HG03457 (cell line): Measurements from ENCODE around the gene APBB1IP.
"Not testable (repeated sequence)": the region's sequence is repeated elsewhere in the genome, so short reads cannot be mapped to it uniquely, and the experiment has no call there.

Experiments
- ATAC-seq: cut with Tn5 transposase; IDR thresholded peaks from one replicate; pipeline ENCODE4 v1.9.1; 2021; ENCODE audit warnings: moderate number of reproducible peaks; ENCODE audit not compliant: unreplicated experiment

APBB1IP gene

DNA sequence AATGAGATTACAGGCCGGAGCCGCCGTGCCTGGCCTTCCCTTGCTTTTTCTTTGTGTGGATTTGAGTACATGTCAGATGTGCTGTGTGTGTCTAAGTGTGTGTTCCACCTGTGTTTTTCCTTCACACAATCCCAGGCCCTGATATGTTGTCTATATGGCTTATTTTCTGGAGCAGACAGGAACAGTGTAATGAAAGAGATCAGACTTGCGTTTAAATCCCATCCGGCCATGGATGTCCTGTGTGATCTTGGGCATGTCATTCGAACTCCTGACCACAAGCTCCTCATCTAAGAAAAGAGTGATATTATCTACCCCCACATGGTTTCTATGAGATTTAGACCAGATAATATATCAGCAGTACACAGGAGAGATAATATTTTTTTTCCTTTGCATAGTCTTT, 37.2 kb downstream of the APBB1IP start:
- ATAC-seq: no peak

DNA sequence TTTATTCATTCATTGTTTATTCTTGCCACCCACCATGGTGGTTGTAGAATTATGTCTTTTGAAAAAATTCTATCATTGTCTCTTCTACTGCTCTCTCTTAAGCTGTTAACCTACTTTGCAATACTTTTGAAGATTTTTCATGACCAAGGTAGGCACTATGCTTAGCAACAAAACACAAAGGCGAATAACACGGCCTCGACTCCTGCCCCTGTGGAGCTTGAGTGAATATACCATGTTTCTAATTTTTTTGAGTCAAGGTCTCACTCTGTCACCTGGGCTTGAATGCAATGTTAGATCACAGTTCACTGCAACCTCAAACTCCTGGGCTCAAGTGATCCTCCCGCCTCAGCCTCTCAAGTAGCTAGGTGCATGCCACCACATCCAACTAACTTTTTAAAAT, 39.4 kb downstream of the APBB1IP start:
- no peak for ATAC-seq

DNA sequence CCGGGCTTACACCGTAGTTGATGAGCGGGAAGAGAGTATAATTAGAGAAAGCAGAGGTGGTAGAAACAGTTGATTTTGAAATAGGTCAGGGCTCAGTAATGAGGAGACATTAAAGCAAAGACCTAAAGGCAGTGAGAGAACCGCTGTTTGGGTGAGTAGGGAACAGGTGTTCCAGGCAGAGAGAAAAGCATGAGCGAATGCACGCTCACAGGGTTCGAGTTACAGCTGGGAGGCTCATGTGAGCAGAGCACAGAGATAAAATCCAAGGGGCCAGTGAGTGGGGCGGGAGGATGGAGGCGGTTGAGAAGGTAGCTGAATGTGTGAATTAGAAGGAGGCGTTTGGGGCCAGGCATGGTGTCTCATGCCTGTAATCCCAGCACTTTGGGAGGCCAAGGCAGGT, 39.9 kb downstream of the APBB1IP start:
- ATAC-seq: no peak

DNA sequence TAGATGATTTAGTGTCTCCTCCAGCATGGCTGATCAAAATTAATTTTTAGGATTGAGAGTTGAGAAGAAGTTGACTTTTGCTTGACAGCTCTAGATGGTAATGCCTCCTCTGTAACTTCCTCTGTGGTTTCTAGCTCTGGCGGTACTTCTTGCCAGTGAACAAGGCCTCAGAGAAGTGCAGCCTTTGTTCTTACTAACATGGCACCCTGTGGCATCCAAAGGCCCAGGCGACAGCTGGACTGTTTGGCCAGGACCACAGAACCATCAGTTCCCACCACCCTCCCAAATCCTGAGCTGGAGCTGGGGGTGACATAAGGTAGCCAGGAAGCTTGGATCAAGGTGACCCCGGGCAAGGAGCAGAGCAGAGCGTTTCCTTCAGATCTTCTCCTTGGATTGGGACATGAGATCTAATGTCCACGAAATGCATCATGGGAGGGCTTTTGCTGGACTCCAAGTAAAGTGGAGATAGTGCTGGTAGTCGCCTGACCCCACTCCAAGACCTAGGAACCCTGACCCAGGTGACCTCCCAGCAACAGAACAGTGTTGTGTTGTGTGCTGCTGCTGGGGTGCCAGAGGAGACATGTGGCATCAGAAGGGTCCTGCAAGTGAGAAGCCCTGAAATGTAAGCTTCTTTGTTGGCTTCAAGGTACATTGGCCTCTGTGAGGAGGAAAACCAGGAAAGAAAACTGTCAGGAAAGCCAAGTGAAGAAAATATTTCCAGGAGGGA, 41.8 kb downstream of the APBB1IP start:
- ATAC-seq: no peak

DNA sequence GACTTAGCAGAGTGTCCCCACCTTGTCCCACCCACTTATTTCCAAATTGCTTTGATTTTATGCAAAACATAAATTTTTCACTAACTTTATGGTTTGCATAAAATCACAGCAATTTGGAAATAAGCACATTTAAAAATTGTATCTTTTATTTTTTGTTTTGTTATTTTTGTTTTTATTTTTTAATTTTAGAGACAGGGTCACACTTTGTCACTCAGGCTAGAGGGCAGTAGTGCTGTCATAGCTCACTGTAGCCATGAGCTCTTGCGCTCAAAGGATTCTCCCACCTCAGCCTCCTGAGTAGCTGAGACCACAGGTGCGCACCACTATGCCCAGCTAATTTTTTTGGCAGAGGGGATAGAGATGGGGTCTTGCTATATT, 43.2 kb downstream of the APBB1IP start:
- ATAC-seq: no peak

DNA sequence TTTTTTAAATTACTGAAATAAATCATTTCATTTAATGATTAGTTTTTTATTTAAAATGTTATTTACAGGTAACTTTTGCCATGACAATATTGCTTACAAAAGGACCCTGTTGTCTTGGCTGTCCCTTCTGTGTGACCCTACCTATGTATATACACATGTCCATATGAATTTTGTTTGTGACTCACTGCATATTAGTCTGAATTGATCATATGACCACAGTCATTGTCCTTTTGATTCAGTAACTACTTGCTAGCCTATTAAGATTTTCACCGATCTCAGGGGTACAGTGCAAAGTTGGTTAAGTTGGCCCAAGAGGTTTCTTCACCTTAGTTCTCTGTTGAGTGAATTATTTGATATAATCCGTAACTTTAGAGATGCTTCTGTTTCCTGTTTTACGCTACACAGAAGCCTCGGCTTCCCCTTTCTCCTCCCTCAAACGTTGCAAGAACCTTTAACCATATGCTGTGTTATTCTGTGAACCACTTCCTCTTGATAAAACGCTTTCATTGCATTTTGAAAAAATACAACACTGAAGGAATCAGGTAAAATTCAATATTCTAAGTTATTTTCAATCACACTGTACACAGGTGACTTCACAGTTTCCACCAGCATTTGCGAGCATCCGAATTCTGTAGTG, 43.9 kb downstream of the APBB1IP start:
- ATAC-seq: peak; percentile 50

DNA sequence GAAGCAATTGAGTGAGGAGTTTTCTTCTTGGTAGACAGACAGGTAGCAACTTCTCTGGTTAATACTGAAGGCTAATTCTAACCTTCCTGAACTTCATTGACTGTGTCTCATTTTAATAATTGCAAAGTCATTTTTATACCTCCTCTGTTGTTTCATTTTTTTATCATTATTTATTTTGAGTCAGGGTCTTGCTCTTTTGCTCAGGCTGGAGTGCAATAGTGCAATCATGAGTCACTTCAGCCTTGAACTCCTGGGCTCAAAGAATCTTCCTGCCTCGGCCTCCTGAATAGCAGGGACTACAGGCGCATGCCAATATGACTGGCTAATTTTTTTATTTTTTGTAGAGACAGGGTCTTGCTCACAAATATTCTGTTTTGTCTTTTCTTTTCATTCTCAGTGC, 45.4 kb downstream of the APBB1IP start:
- no peak for ATAC-seq

DNA sequence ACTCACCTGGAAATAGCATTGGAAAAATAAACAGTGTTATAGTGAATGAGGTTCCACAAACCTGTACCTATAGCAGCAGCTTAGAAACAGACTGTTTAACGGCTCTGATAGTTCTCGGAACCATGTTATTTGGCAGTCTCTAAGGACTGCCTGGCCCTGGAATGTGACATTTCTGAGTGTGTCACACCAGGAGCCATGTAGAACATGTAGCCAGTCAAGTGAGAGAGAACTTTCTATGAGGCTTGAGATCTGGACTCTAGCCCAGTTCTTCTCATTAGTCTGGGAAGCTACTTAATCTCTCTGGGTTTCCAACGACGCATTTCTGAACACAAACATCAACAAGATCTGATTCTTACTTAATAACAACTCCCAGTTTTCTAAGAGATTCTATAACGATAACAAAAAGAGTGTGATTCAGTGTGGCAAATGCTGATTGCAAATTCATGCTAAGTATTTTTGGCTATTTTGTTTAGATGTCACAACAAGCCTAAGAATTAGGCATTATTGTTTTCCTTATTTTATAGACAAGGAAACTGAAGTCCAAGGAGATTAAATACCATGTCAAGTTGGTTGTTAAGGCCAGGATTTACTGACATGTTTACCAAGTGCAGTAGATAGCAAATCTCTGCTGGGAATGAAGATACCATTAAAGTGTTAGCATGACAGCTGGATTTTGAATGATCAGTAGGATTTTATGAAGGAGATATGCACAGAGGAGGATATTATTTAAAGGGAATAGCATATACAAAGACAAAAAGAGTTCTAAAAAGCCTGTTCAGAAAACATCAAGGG, 47.2 kb downstream of the APBB1IP start:
- ATAC-seq: no peak

DNA sequence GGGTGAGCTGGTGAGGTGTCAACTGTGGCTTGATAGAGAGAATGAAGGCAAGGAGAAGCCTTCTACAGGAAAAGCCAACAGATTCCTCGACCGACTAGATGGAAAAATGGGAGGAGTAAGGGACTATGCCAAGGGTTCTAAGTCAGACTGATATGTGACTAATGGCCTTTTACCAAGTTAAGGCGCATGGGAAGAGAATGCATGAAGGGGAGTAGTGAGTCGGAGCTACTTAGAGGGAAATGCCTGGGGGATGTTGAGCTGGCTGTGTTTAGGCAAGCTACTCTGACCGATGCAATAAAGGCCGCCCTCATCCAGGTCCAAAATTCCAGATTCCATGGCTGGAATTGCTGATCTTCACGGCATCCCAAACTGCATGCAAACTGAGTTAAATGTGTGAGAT, 48.2 kb downstream of the APBB1IP start:
- ATAC-seq: no peak

DNA sequence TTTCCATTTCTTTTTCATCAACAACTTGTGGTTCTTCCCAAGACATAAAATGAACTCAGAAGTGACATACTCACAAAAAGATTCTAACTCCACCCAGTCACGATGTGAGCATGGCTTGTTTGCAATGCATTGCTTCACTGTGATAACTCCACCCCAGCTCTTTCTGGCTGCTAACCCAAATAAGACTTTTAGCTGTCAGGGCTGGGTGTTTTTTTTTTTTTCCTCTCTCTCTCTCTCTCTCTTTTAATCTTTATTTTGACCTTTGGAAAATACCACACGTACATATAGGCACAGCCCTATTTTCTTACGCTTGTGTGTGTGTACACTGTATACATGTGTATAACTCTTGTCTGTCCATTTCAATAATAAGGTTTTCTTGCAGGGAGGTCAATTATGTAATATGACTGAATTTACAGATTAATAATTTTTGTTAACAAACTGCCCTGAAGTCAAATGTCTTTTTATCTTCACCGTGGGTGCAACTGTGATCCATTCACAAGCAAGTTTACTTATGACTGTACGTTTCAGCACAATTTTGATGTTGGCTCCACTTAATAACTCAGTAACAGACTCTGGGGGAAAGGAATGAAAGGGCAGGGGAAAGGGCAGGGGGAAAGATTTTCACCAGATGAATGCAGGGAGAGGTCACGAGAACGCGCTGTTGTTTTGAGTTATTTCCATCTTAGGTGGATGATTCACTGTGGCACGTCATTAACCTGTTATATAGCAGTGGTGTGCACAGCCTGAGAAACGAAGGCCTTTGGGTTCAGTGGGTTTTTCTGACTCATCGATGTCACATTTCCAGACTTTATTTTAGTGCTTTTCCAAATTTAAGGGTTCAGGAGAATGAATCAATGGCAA, 49.1 kb downstream of the APBB1IP start:
- ATAC-seq: peak; percentile 69

DNA sequence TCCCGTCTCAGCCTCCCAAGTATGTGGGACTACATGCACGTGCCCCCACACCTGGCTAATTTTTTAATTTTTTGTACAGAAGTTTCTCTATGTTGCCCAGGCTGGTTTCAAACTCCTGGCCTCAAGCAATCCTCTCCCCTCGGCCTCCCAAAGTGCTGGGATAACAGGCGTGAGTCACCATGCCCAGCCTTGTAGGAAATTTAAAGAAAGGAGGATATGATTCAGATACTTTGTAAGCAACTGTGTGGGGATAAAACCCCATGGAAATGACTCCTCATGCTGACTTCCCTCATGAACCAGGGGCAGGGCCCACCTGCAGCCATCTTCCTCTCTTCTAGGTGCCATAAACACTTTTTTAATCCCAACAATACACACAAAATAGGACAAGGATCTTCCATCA, 50.2 kb downstream of the APBB1IP start:
- no peak for ATAC-seq

DNA sequence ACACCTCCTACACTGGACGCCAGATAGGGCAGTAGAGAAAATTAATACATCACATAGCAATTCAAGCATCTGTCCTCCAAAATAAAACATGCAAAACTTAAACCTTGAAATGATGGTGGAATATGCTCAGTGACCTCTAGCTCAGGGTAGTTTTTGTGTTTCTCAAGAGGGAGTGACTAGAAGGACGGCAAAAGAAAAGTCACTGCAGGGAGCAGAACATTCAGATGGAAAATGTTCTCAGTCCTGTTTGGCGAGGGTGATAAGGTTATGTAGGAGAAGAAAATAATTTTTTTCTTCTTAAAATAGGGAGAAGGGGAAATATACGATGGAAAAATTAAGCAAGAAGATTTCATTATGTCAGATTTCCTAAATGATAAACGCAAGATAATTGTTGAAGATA, 50.9 kb downstream of the APBB1IP start:
- no peak for ATAC-seq

DNA sequence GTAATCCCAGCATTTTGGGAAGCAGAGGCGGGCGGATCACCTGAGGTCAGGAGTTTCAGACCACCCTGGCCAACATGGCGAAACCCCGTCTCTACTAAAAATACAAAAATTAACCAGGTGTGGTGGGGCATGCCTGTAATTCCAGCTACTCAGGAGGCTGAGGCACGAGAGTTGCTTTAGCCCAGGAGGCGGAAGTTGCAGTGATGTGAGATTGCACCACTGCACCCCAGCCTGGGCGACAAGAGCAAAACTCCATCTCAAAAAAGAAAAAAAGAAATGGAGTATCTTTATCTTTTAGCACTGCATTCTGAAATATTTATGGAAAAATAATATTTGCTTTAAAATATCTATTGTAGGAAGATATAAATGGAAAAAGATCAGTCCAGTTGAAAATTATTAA, 52.2 kb downstream of the APBB1IP start:
- ATAC-seq: not testable (repeated sequence)

DNA sequence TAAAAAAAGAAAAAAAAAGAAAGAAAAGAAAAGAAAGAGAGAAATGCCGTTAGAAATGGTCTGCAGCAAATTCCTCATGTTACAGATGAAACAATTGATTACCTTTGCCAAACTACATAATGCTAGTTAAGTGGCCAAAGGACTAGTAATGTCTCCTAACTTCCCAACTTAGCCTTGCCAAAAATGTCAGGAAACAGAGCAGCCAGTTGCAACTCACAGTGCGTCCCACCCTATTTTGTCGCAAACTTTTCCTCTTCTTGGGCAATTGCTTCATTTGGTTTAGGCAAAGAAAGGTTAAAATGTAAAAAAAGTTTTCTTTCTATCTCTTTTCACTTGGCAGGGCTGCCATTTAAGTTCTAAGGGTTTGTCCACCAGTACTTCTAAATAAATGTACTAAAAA, 53.1 kb downstream of the APBB1IP start:
- ATAC-seq: no peak

DNA sequence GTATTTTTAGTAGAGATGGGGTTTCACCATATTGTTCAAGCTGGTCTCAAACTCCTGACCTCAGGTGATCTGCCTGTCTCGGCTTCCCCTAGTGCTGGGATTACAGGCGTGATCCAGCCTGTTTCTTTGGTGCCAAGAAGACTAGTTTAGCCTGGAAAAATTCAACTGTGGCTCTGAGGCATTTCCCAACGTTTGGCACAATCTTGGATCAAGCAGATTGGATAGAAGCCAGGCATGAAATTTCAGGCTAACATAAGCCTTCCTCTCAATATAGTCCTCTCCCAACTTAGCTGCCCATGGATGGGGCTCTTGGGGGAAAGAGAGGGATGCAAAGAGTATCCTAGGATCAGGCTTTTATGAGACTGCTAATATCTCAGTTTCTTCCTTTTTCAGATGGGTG, 53.8 kb downstream of the APBB1IP start:
- no peak for ATAC-seq

DNA sequence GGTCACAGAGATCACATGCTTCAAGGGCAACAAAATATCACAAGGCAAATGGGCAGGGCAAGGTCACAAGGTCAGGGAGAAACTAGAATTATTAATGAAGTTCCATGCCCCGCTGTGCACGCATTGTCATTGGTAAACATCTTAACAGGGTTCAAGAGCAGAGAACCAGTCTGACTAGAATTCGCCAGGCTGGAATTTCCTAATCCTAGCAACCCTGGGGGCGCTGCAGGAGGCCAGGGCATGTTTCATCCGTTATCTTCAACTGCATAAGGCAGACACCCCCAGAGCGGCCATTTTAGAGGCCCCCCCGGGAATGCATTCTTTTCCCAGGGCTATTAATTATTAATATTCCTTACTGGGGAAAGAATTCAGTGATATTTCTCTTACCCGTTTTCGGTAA, 54.6 kb downstream of the APBB1IP start:
- not testable (repeated sequence) for ATAC-seq

DNA sequence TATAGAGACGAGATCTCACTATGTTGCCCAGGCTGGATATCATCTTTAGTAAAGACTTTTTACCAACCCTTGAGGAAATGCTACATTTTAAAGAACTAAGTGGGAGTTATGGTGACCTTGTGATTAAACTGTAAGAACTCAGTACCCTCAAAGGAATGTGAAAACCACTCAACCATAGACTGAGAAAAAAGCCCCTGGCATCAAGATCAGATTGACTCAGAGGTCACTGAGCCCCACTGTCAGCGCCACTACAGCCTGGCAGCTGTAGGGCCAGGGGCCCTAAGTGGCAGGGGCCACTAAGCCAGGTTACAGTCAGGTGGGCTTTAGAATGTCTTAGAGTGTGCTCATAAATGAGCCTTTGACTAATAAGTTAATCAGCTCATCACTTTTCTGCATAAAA, 55.9 kb downstream of the APBB1IP start:
- ATAC-seq: no peak

DNA sequence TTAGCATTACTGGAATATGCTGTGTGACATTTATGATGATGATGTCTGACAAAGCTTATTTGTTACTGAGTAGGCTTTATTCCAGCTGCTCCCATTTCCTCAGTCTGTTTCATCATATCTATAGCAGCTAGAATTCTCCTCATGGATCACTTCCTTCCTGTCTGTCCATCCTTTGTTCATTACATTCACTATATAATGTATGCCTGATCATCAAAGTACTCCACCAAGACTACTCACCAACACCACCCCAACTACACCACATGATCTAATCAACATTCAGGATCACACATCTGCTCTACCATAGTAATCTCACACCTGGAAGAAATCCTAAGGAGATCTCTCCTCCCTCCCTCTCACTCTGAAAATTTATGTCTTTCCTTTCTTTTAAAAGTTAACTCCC, 61.3 kb downstream of the APBB1IP start:
- no peak for ATAC-seq

DNA sequence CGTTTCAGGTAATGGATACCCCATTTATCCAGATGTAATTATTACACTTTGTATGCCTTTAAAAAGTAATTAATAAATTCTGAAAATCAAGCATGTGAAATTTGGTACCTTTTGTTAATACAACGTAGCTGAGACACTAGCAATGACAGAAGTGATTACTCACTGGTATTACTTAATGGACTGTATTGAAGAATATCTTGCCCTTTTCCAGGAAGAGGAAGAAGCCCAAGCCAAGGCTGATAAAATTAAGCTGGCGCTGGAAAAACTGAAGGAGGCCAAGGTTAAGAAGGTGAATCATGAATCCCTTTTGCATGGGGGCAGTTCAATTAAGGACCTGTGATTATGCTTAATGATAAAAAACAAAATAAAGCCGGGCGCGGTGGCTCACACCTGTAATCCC, 64.8 kb downstream of the APBB1IP start:
- no peak for ATAC-seq

DNA sequence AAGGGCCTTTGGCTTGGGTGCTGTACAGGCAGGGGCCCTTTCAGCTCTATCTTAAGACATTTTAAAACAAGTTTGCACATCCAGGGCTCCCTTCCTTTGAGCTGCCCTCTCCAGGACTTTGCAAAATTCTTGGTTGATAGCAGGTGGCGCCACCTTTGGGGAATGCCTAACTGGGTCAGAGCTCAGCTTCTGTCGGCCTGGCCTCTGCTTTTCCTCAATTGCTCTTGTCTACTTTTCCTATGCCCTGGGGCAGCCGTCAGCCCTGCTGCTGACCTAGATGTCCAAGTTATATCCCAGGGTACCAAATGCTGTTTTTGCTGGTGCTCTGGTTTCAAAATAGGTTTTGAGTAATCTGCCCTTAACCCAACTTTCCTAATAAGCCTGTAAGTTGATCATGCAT, 65.8 kb downstream of the APBB1IP start:
- no peak for ATAC-seq

DNA sequence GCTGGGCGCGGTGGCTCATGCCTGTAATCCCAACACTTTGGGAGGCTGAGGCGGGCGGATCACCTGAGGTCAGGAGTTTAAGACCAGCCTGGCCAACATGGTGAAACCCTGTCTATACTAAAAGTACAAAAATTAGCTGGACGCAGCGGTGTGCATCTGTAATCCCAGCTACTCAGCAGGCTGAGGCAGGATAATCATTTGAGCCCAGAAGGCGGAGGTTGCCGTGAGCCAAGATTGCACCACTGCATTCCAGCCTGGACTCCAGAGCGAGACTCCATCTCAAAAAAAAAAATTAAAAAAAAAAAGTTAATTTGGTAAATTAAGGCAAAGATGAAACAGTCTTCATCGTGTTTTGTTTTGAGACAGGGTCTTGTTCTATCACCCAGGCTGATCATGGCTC, 66.3 kb downstream of the APBB1IP start:
- not testable (repeated sequence) for ATAC-seq
